Measurements from ENCODE around the gene NPC1. TPM values are rescaled to one million over a fixed set of nuclear protein-coding genes. Genes with fewer than 3 reads are reported as not detected.

The NPC1 gene
- total RNA-seq, 4 donors from 2014 or later, result 16.9 to 73.7 (median 43.6) TPM

GRCh38 chr18:23504720-23505119, 81.6 kb downstream of the NPC1 start:
- Histone ChIP-seq H3K36me3 (peaks cover 0 to 35% (median 0%) of the 10 kb centered on the region in 3 donors), H3K9me3 (no peaks in the 10 kb centered on the region), H3K27ac (peak overlapping the region in 3 of 4 donors; percentile 85 to 94 (median 92)), H3K27me3 (no peaks in the 10 kb centered on the region), H3K4me1 (peaks cover 9 to 38% (median 18%) of the 10 kb centered on the region in 3 donors), H3K4me3 (peak overlapping the region; percentile 67 to 95 (median 85))
- TF ChIP-seq CTCF (IDR thresholded peaks at IDR 0.05) (no peak), POLR2A (IDR thresholded peaks at IDR 0.05) (no peak)
- WGBS, 2 donors, result 70 to 72% methylated on average over 3 of the region's 3 CpGs
- intact Hi-C loops (cut with DNase I), result no loop called here
- no peak for DNase-seq

GRCh38 chr18:23503963-23504344, 82.4 kb downstream of the NPC1 start:
- H3K27me3 ChIP-seq, result no peaks in the 10 kb centered on the region
- no peak for DNase-seq
- H3K4me3 ChIP-seq, result peak overlapping the region; percentile 67 to 95 (median 85)
- H3K27ac ChIP-seq, result peak overlapping the region; percentile 85 to 96 (median 93)
- 1 to 6% methylated on average over 18 to 20 of the region's 21 CpGs for WGBS, 2 donors
- intact Hi-C loops (cut with DNase I), result no loop called here
- H3K36me3 ChIP-seq, result peaks cover 0 to 28% (median 0%) of the 10 kb centered on the region in 3 donors
- no peaks in the 10 kb centered on the region for H3K9me3 ChIP-seq
- TF ChIP-seq CTCF (IDR thresholded peaks at IDR 0.05) (no peak), POLR2A (IDR thresholded peaks at IDR 0.05) (no peak)
- peaks cover 9 to 43% (median 19%) of the 10 kb centered on the region in 3 donors for H3K4me1 ChIP-seq

GRCh38 chr18:23503038-23503962, 83.0 kb downstream of the NPC1 start, which contains the start of gene RMC1:
RMC1 (plus strand) TSS chr18:23503511; CDS start chr18:23503619, 108 bp downstream.
- peaks cover 9 to 49% (median 23%) of the 10 kb centered on the region in 3 donors for H3K4me1 ChIP-seq
- intact Hi-C loops (cut with DNase I), result no loop called here
- H3K9me3 ChIP-seq, result no peaks in the 10 kb centered on the region
- WGBS, 2 donors, result 0 to 1% methylated on average over 4 to 15 of the region's 110 CpGs
- TF ChIP-seq CTCF (IDR thresholded peaks at IDR 0.05) (peak in 2 of 6 experiments; percentile 3 to 33), POLR2A (IDR thresholded peaks at IDR 0.05) (peak in 3 of 4 donors; percentile 34 to 85 (median 74))
- peak within 1 kb of the TSS; percentile 67 to 95 (median 85) for H3K4me3 ChIP-seq
- H3K36me3 ChIP-seq, result peaks cover 0 to 21% (median 0%) of the 10 kb centered on the region in 3 donors
- peak within 1 kb of the TSS; percentile 85 to 96 (median 93) for H3K27ac ChIP-seq
- peak; percentile 85 for DNase-seq
- no peaks in the 10 kb centered on the region for H3K27me3 ChIP-seq

- DNase-seq, result no peak
- intact Hi-C loops (cut with DNase I), result no loop called here
- Histone ChIP-seq H3K4me1 (peaks cover 9 to 49% (median 23%) of the 10 kb centered on the region in 3 donors), H3K9me3 (no peaks in the 10 kb centered on the region), H3K27me3 (no peaks in the 10 kb centered on the region), H3K27ac (peak overlapping the region; percentile 85 to 96 (median 93)), H3K36me3 (peaks cover 0 to 14% (median 0%) of the 10 kb centered on the region in 3 donors), H3K4me3 (peak overlapping the region; percentile 67 to 95 (median 85))
- 23 to 28% methylated on average over 4 to 6 of the region's 6 CpGs for WGBS, 2 donors
- no peak for TF ChIP-seq CTCF (IDR thresholded peaks at IDR 0.05)
- TF ChIP-seq POLR2A (IDR thresholded peaks at IDR 0.05), result no peak
Observed at GRCh38 chr18:23502516-23503037, 83.7 kb downstream of the NPC1 start.

GRCh38 chr18:23501626-23502025, 84.7 kb downstream of the NPC1 start:
- Histone ChIP-seq H3K27ac (no peak overlapping the region), H3K4me3 (no peak overlapping the region), H3K4me1 (peaks cover 9 to 45% (median 23%) of the 10 kb centered on the region in 3 donors), H3K36me3 (peaks cover 0 to 8% (median 0%) of the 10 kb centered on the region in 3 donors), H3K27me3 (no peaks in the 10 kb centered on the region), H3K9me3 (no peaks in the 10 kb centered on the region)
- TF ChIP-seq CTCF (IDR thresholded peaks at IDR 0.05) (no peak), POLR2A (IDR thresholded peaks at IDR 0.05) (no peak)
- 87 to 88% methylated on average over 6 of the region's 6 CpGs for WGBS, 2 donors
- intact Hi-C loops (cut with DNase I), result no loop called here
- no peak for DNase-seq

Measured in esophagus squamous epithelium (tissue), 5 donors.